CD1c-positive myeloid dendritic cell (primary cell): ENCODE measurements around the gene MACIR.

ENCODE experiments used
- DNase-seq: peaks from one replicate; pipeline ENCODE4 v3.0.0-alpha.2; 2016; ENCODE audit errors: extremely low spot score

The MACIR gene

GRCh38 chr5:103245761-103246160 lies 12.8 kb upstream of the MACIR start:
- no peak for DNase-seq

- DNase-seq = no peak
These were observed 11.4 kb upstream of the MACIR start for GRCh38 chr5:103247118-103247517.

GRCh38 chr5:103249068-103249467 lies 9.5 kb upstream of the MACIR start:
- no peak for DNase-seq

GRCh38 chr5:103254921-103255320 lies 3.6 kb upstream of the MACIR start:
- no peak for DNase-seq

GRCh38 chr5:103255691-103256090 lies 2.9 kb upstream of the MACIR start:
- DNase-seq = no peak

- DNase-seq = no peak
These were observed 2.4 kb upstream of the MACIR start for GRCh38 chr5:103256178-103256577.

GRCh38 chr5:103258957-103259704 lies 568 bp downstream of the MACIR start:
- DNase-seq = peak; percentile 65

- no peak for DNase-seq
These were observed 1.3 kb downstream of the MACIR start for GRCh38 chr5:103259705-103260355.

GRCh38 chr5:103260951-103261350 lies 2.4 kb downstream of the MACIR start:
- DNase-seq = no peak

- no peak for DNase-seq
These were observed 3.9 kb downstream of the MACIR start for GRCh38 chr5:103262422-103262871.

GRCh38 chr5:103263054-103263453 lies 4.5 kb downstream of the MACIR start:
- no peak for DNase-seq

- no peak for DNase-seq
These were observed 5.9 kb downstream of the MACIR start for GRCh38 chr5:103264508-103264907.

- DNase-seq = no peak
These were observed 12.0 kb downstream of the MACIR start for GRCh38 chr5:103270581-103270980.

GRCh38 chr5:103271570-103272289 lies 13.2 kb downstream of the MACIR start:
- no peak for DNase-seq

- DNase-seq = no peak
These were observed 13.8 kb downstream of the MACIR start for GRCh38 chr5:103272377-103272776.

GRCh38 chr5:103273952-103274351 lies 15.4 kb downstream of the MACIR start:
- DNase-seq = no peak

- no peak for DNase-seq
These were observed 17.3 kb downstream of the MACIR start for GRCh38 chr5:103275851-103276250.

GRCh38 chr5:103280967-103281366 lies 22.4 kb downstream of the MACIR start:
- DNase-seq = no peak

- no peak for DNase-seq
These were observed 24.6 kb downstream of the MACIR start for GRCh38 chr5:103283120-103283519.

- DNase-seq = no peak
These were observed 25.3 kb downstream of the MACIR start for GRCh38 chr5:103283869-103284268.

- DNase-seq = no peak
These were observed 28.1 kb downstream of the MACIR start for GRCh38 chr5:103286622-103287021.

GRCh38 chr5:103289024-103289423 lies 30.5 kb downstream of the MACIR start:
- DNase-seq = no peak

GRCh38 chr5:103290846-103291245 lies 32.3 kb downstream of the MACIR start:
- DNase-seq = no peak
